Fibroblast of skin of right biceps (primary cell): Measurements from ENCODE around the gene CCNA1.

ENCODE experiments used
- DNase-seq: peaks from one replicate; pipeline ENCODE4 v3.0.0-alpha.2; 2013

The CCNA1 gene

GRCh38 chr13:36432106-36432544, at the start of gene CCNA1:
Gene CCNA1 (plus strand): TSS chr13:36432495. CDS start chr13:36433057, 562 bp downstream.
- DNase-seq = no peak

- no peak for DNase-seq
Observed at GRCh38 chr13:36385489-36385888, 46.8 kb upstream of the CCNA1 start.

- DNase-seq = peak; percentile 60
Observed at GRCh38 chr13:36395280-36395679, 37.0 kb upstream of the CCNA1 start.

GRCh38 chr13:36405151-36405550, 27.1 kb upstream of the CCNA1 start:
- DNase-seq = no peak

- DNase-seq = no peak
Observed at GRCh38 chr13:36412736-36413135, 19.6 kb upstream of the CCNA1 start.

- no peak for DNase-seq
Observed at GRCh38 chr13:36413161-36413560, 19.1 kb upstream of the CCNA1 start.

GRCh38 chr13:36414461-36414860, 17.8 kb upstream of the CCNA1 start:
- no peak for DNase-seq

GRCh38 chr13:36417331-36417730, 15.0 kb upstream of the CCNA1 start:
- DNase-seq = no peak

GRCh38 chr13:36418022-36418805, 14.1 kb upstream of the CCNA1 start:
- DNase-seq = peak; percentile 65

- peak; percentile 65 for DNase-seq
Observed at GRCh38 chr13:36420437-36420891, 11.8 kb upstream of the CCNA1 start.

- peak; percentile 42 for DNase-seq
Observed at GRCh38 chr13:36421447-36421846, 10.8 kb upstream of the CCNA1 start.

GRCh38 chr13:36428086-36428485, 4.2 kb upstream of the CCNA1 start:
- no peak for DNase-seq

- DNase-seq = no peak
Observed at GRCh38 chr13:36430247-36431203, 1.8 kb upstream of the CCNA1 start.

- no peak for DNase-seq
Observed at GRCh38 chr13:36431204-36432105, 840 bp upstream of the CCNA1 start.

- no peak for DNase-seq
Observed at GRCh38 chr13:36436811-36437210, 4.5 kb downstream of the CCNA1 start.

- DNase-seq = no peak
Observed at GRCh38 chr13:36438594-36439483, 6.5 kb downstream of the CCNA1 start.

- DNase-seq = no peak
Observed at GRCh38 chr13:36445278-36445677, 13.0 kb downstream of the CCNA1 start.

GRCh38 chr13:36445891-36446351, 13.6 kb downstream of the CCNA1 start:
- no peak for DNase-seq

GRCh38 chr13:36447501-36447900, 15.2 kb downstream of the CCNA1 start:
- DNase-seq = no peak

GRCh38 chr13:36450534-36450933, 18.2 kb downstream of the CCNA1 start:
- DNase-seq = no peak

GRCh38 chr13:36453516-36453915, 21.2 kb downstream of the CCNA1 start:
- peak; percentile 28 for DNase-seq
